Upper lobe of right lung (tissue), 1 donor: ENCODE data around the gene FAM89A. TPM values are rescaled to one million over a fixed set of nuclear protein-coding genes. Genes with fewer than 3 reads are reported as not detected.

ENCODE experiments used
- ATAC-seq: fragments of 200-7000 bp; cut with Tn5 transposase; one replicate; pipeline ENCODE4 v1.9.1; 2020; ENCODE audit warnings: mild to moderate bottlenecking, moderate library complexity
- DNase-seq: peaks from one replicate; pipeline ENCODE4 v3.0.0-alpha.2; 2020
- H3K27ac ChIP-seq: fragments of 200-600 bp; one replicate; pipeline ENCODE4 v1.8.0; 2022
- H3K27me3 ChIP-seq: fragments of 200-600 bp; one replicate; pipeline ENCODE4 v1.8.0; 2022; ENCODE audit warnings: mild to moderate bottlenecking
- H3K36me3 ChIP-seq: fragments of 200-600 bp; one replicate; pipeline ENCODE4 v1.8.0; 2022
- H3K4me1 ChIP-seq: fragments of 200-600 bp; one replicate; pipeline ENCODE4 v1.8.0; 2022
- H3K4me3 ChIP-seq: fragments of 200-600 bp; one replicate; pipeline ENCODE4 v1.8.0; 2022; ENCODE audit warnings: mild to moderate bottlenecking
- H3K9me3 ChIP-seq: fragments of 200-600 bp; one replicate; pipeline ENCODE4 v1.8.0; 2022
- CTCF ChIP-seq: fragments of 200-600 bp; IDR thresholded peaks from one replicate; pipeline ENCODE4 v1.8.0; 2022; ENCODE audit warnings: antibody characterized with exemption
- intact Hi-C: fragments of 100-400 bp; cut with DNase I; formaldehyde crosslinking; loops from one replicate; pipeline ENCODE4 v1.11.0; 2022
- total RNA-seq: library from RNA; stranded (reverse); fragmentation: NEBNext Ultra II Directional; extraction: Animal tissue kit (Norgen Biotek cat#: 25700); gene quantifications from one replicate; pipeline ENCODE4 v1.2.1, GENCODE V29; 2021
- donor health status: DM: no; HTN: yes; CAD: no; lungs with severe emphysema.

The FAM89A gene
- total RNA-seq, 1 donor from 2014 or later = 41.4 TPM

- Histone ChIP-seq H3K4me1 (no peaks in the 10 kb centered on the region), H3K36me3 (no peaks in the 10 kb centered on the region), H3K27ac (no peak overlapping the region), H3K9me3 (no peaks in the 10 kb centered on the region), H3K4me3 (no peak overlapping the region), H3K27me3 (no peaks in the 10 kb centered on the region)
- ATAC-seq = no peak
- no peak for TF ChIP-seq CTCF
- DNase-seq = no peak
- intact Hi-C loops = no loop called here
Measured at GRCh38 chr1:231064418-231064817, 24.4 kb upstream of the FAM89A start.

GRCh38 chr1:231063331-231063730, 23.3 kb upstream of the FAM89A start:
- H3K4me3 ChIP-seq = no peak overlapping the region
- H3K27ac ChIP-seq = no peak overlapping the region
- TF ChIP-seq CTCF = no peak
- no peaks in the 10 kb centered on the region for H3K9me3 ChIP-seq
- intact Hi-C loops = no loop called here
- no peaks in the 10 kb centered on the region for H3K27me3 ChIP-seq
- no peaks in the 10 kb centered on the region for H3K36me3 ChIP-seq
- no peak for ATAC-seq
- no peaks in the 10 kb centered on the region for H3K4me1 ChIP-seq
- no peak for DNase-seq

GRCh38 chr1:231062500-231063270, 22.6 kb upstream of the FAM89A start:
- DNase-seq (no peak), ATAC-seq (no peak)
- H3K4me1 ChIP-seq = no peaks in the 10 kb centered on the region
- no peak overlapping the region for H3K4me3 ChIP-seq
- H3K36me3 ChIP-seq = no peaks in the 10 kb centered on the region
- H3K27ac ChIP-seq = no peak overlapping the region
- H3K9me3 ChIP-seq = no peaks in the 10 kb centered on the region
- intact Hi-C loops = no loop called here
- no peaks in the 10 kb centered on the region for H3K27me3 ChIP-seq
- TF ChIP-seq CTCF = no peak

- no peak for TF ChIP-seq CTCF
- no peak overlapping the region for H3K27ac ChIP-seq
- intact Hi-C loops = no loop called here
- no peaks in the 10 kb centered on the region for H3K27me3 ChIP-seq
- H3K36me3 ChIP-seq = no peaks in the 10 kb centered on the region
- no peaks in the 10 kb centered on the region for H3K4me1 ChIP-seq
- ATAC-seq (no peak), DNase-seq (no peak)
- no peaks in the 10 kb centered on the region for H3K9me3 ChIP-seq
- no peak overlapping the region for H3K4me3 ChIP-seq
Measured at GRCh38 chr1:231059566-231060193, 19.6 kb upstream of the FAM89A start.

- intact Hi-C loops = no loop called here
- DNase-seq (no peak), ATAC-seq (no peak)
- H3K4me3 ChIP-seq = no peak overlapping the region
- no peaks in the 10 kb centered on the region for H3K27me3 ChIP-seq
- no peaks in the 10 kb centered on the region for H3K9me3 ChIP-seq
- H3K27ac ChIP-seq = no peak overlapping the region
- H3K36me3 ChIP-seq = no peaks in the 10 kb centered on the region
- H3K4me1 ChIP-seq = peaks cover 6% of the 10 kb centered on the region
- no peak for TF ChIP-seq CTCF
Measured at GRCh38 chr1:231058416-231059109, 18.5 kb upstream of the FAM89A start.
